Activated B cell treated with CpG ODN at 0.5 μM for 24 hours (primary cell): Measurements from ENCODE around the gene MTHFD1. TPM values are rescaled to one million over a fixed set of nuclear protein-coding genes. Genes with fewer than 3 reads are reported as not detected.
"Not testable (repeated sequence)": the region's sequence is repeated elsewhere in the genome, so short reads cannot be mapped to it uniquely, and the experiment has no call there.

ENCODE experiments used
- ATAC-seq: fragments of 200-7000 bp; cut with Tn5 transposase; one replicate; pipeline ENCODE4 v1.10.0; 2021; ENCODE audit warnings: low read depth, mild to moderate bottlenecking, moderate library complexity
- CTCF ChIA-PET: fragments of 350-600 bp; sonication (Branson Sonifier 250); formaldehyde crosslinking; loops from one replicate; lab custom pipeline; 2021; ENCODE audit warnings: antibody characterized with exemption; lab: Charles Lee
- POLR2A ChIA-PET: fragments of 350-600 bp; sonication (Branson Sonifier 250); formaldehyde crosslinking; loops from one replicate; lab custom pipeline; 2021; ENCODE audit warnings: antibody characterized with exemption; lab: Charles Lee
- DNase-seq: peaks from one replicate; pipeline ENCODE4 v3.0.0; 2022
- H3K27ac Mint-ChIP-seq: one replicate; pipeline ENCODE4 v1.8.0; 2020; ENCODE audit warnings: mixed read lengths
- H3K27me3 Mint-ChIP-seq: one replicate; pipeline ENCODE4 v1.8.0; 2021; ENCODE audit warnings: mixed read lengths
- H3K36me3 Mint-ChIP-seq: one replicate; pipeline ENCODE4 v1.8.0; 2021; ENCODE audit warnings: low read depth, mixed read lengths
- H3K4me1 Mint-ChIP-seq: one replicate; pipeline ENCODE4 v1.8.0; 2021; ENCODE audit warnings: mixed read lengths
- H3K4me3 Mint-ChIP-seq: one replicate; pipeline ENCODE4 v1.8.0; 2020; ENCODE audit warnings: mild to moderate bottlenecking, mixed read lengths
- H3K9me3 Mint-ChIP-seq: one replicate; pipeline ENCODE4 v1.8.0; 2020; ENCODE audit warnings: mixed read lengths
- CTCF ChIP-seq: fragments of 200-600 bp; IDR thresholded peaks from one replicate; pipeline ENCODE4 v1.8.0; 2022; ENCODE audit warnings: antibody characterized with exemption, mild to moderate bottlenecking
- intact Hi-C: fragments of 100-400 bp; cut with micrococcal nuclease; formaldehyde crosslinking; loops from one replicate; pipeline ENCODE4 v1.15.1; 2024
- total RNA-seq: library from RNA; stranded (reverse); gene quantifications from 2 replicates; pipeline ENCODE4 v1.2.3, GENCODE V29; 2022

MTHFD1 gene
- total RNA-seq, 1 donor from 2014 or later = 98.4 TPM

- intact Hi-C loops = no loop called here
- POLR2A ChIA-PET = no interaction called here
- Mint-ChIP-seq H3K4me3 (no peak overlapping the region), H3K36me3 (peaks cover 19% of the 10 kb centered on the region), H3K27me3 (no peaks in the 10 kb centered on the region), H3K9me3 (no peaks in the 10 kb centered on the region), H3K4me1 (no peaks in the 10 kb centered on the region), H3K27ac (no peak overlapping the region)
- no peak for TF ChIP-seq CTCF
- DNase-seq = no peak
- ATAC-seq = no peak
- CTCF ChIA-PET = no interaction called here
Observed at GRCh38 chr14:64349741-64350490, 38.2 kb upstream of the MTHFD1 start.

GRCh38 chr14:64363265-64363846 is 24.8 kb upstream of the MTHFD1 start:
- CTCF ChIA-PET = no interaction called here
- Mint-ChIP-seq H3K36me3 (no peaks in the 10 kb centered on the region), H3K27ac (no peak overlapping the region), H3K4me1 (no peaks in the 10 kb centered on the region), H3K27me3 (no peaks in the 10 kb centered on the region), H3K4me3 (no peak overlapping the region), H3K9me3 (no peaks in the 10 kb centered on the region)
- intact Hi-C loops = no loop called here
- DNase-seq = no peak
- POLR2A ChIA-PET = no interaction called here
- no peak for ATAC-seq
- no peak for TF ChIP-seq CTCF

GRCh38 chr14:64364907-64365306 is 23.2 kb upstream of the MTHFD1 start:
- Mint-ChIP-seq H3K27ac (no peak overlapping the region), H3K4me1 (no peaks in the 10 kb centered on the region), H3K9me3 (no peaks in the 10 kb centered on the region), H3K36me3 (no peaks in the 10 kb centered on the region), H3K27me3 (no peaks in the 10 kb centered on the region), H3K4me3 (no peak overlapping the region)
- DNase-seq (no peak), ATAC-seq (no peak)
- POLR2A ChIA-PET = interaction anchor here (0.6 kb wide), 1 partner anchor 63 kb away, joined by 4 read pairs; no protein-coding TSS in a partner anchor
- no peak for TF ChIP-seq CTCF
- intact Hi-C loops = no loop called here
- CTCF ChIA-PET = no interaction called here

- DNase-seq, H3K27me3 Mint-ChIP-seq, H3K27ac Mint-ChIP-seq, H3K36me3 Mint-ChIP-seq, H3K4me1 Mint-ChIP-seq, H3K9me3 Mint-ChIP-seq, intact Hi-C loops, H3K4me3 Mint-ChIP-seq, ATAC-seq: not testable (repeated sequence)
- ChIA-PET POLR2A (interaction anchor here (0.6 kb wide), 1 partner anchor 62 kb away, joined by 4 read pairs; no protein-coding TSS in a partner anchor), CTCF (interaction anchor here (0.7 kb wide), 2 partner anchors 21 to 64 kb away, joined by 3 read pairs; no protein-coding TSS in a partner anchor)
Observed at GRCh38 chr14:64365358-64365889, 22.7 kb upstream of the MTHFD1 start.

- Mint-ChIP-seq H3K36me3 (no peaks in the 10 kb centered on the region), H3K4me3 (no peak overlapping the region), H3K27me3 (no peaks in the 10 kb centered on the region), H3K4me1 (no peaks in the 10 kb centered on the region), H3K27ac (no peak overlapping the region), H3K9me3 (no peaks in the 10 kb centered on the region)
- ATAC-seq (no peak), DNase-seq (no peak)
- POLR2A ChIA-PET = no interaction called here
- CTCF ChIA-PET = no interaction called here
- intact Hi-C loops = no loop called here
- TF ChIP-seq CTCF = no peak
Observed at GRCh38 chr14:64369201-64369600, 19.0 kb upstream of the MTHFD1 start.
